ENCODE results near the gene IFT80. TPM values are rescaled to one million over a fixed set of nuclear protein-coding genes. Genes with fewer than 3 reads are reported as not detected.
A peak's percentile ranks its signal among the peaks of the same experiment; 100 is the strongest.

Gene IFT80
- total RNA-seq (2013; cell fraction: nucleolus; rRNA removed): 57.3 and 60.6 TPM in 2 replicates
- total RNA-seq (2014; rRNA removed) (14.1 and 16.2 TPM in 2 replicates), total RNA-seq (2014; rRNA removed; fragmentation: Illumina TruSeq; extraction: Trizol) (20.2 and 21.5 TPM in 2 replicates), total RNA-seq (2021) (11.1 and 13.7 TPM in 2 replicates), polyA plus RNA-seq (2011; rRNA removed) (16.2 and 29.3 TPM in 2 replicates), polyA plus RNA-seq (2014; fragmentation: Illumina TruSeq; extraction: Trizol) (18.4 and 27.6 TPM in 2 replicates), polyA plus RNA-seq (2014; fragmentation: Nextera tagmentation; extraction: Ambion mirVana) (1 to 10 TPM; 6.5 to 6.7 TPM), polyA plus RNA-seq (2014; rRNA removed) (14.4 and 15.4 TPM in 2 replicates), polyA plus RNA-seq (2016; fragmentation: Nextera tagmentation; extraction: Ambion mirVana) (10 to 100 TPM; 11.6 to 14.1 TPM), polyA minus RNA-seq (2011; rRNA and poly(A)+ RNA removed) (5.8 and 9.2 TPM in 2 replicates), Bru-seq, nascent RNA (percentile 65 among the genes with signal in this experiment), BruChase-seq, experiment 1, labeled RNA remaining after a 6-hour chase (percentile 88 among the genes with signal in this experiment), BruChase-seq, experiment 2, labeled RNA remaining after a 2-hour chase (percentile 89 among the genes with signal in this experiment)
- polyA plus RNA-seq (2011; ENCODE audit: low read depth): 7.5 TPM
- polyA plus RNA-seq (2011; cell fraction: cytosol; rRNA removed): 4.0 and 5.1 TPM in 2 replicates
- 17.6 and 21.9 TPM in 2 replicates for polyA plus RNA-seq (2011; cell fraction: nucleus; rRNA removed)
- 9.9 and 11.7 TPM in 2 replicates for polyA plus RNA-seq (2012)
- polyA minus RNA-seq (2011; cell fraction: cytosol; rRNA and poly(A)+ RNA removed): 4.3 and 6.5 TPM in 2 replicates
- polyA minus RNA-seq (2011; cell fraction: nucleus; rRNA and poly(A)+ RNA removed): 18.4 and 19.2 TPM in 2 replicates
- long read RNA-seq, experiment 1, partial matches to known transcripts: 1 of 5 reads
- long read RNA-seq, experiment 1, other reads (novel, unspliced or antisense): 3 of 5 reads
- long read RNA-seq, experiment 2, full-length matches to known transcripts: 17 of 40 reads
- long read RNA-seq, experiment 2, partial matches to known transcripts: 1 of 40 reads
- long read RNA-seq, experiment 2, other reads (novel, unspliced or antisense): 22 of 40 reads

- in situ Hi-C loops (cut with MboI): no loop called here
- RAD21 ChIA-PET (ENCODE audit: unreplicated experiment): interaction anchor here (0.8 to 1.3 kb wide), 3 partner anchors 10 to 50 kb away, joined by 3 to 5 read pairs (median 4); partner anchors contain the start of gene TRIM59
- H3K9ac ChIP-seq (ENCODE audit: control insufficient read depth, insufficient read depth, low read length): peak within 1 kb of the TSS; percentile 98
- H3K9me3 ChIP-seq (replicated peaks; ENCODE audit: control insufficient read depth, insufficient read depth, low read length): no peaks in the 10 kb centered on the region
- CTCF ChIA-PET: interaction anchor here (0.8 kb wide), 1 partner anchor 367 kb away, joined by 3 read pairs; no protein-coding TSS in a partner anchor
- H2AFZ ChIP-seq (ENCODE audit: control insufficient read depth, low read depth, low read length): peak within 1 kb of the TSS; percentile 94
- intact Hi-C loops (cut with micrococcal nuclease; ENCODE audit: unreplicated experiment): loop anchor here (5.0 kb wide), 1 partner anchor 387 kb away; no protein-coding TSS in a partner anchor
- POLR2A ChIA-PET: interaction anchor here (0.7 to 2.8 kb wide), 7 partner anchors 9 to 52 kb away, joined by 3 to 34 read pairs (median 5); partner anchors contain the start of gene TRIM59
- SMC1A ChIA-PET (ENCODE audit: uncharacterized antibody, unreplicated experiment): interaction anchor here (0.7 to 3.9 kb wide), 4 partner anchors 10 to 51 kb away, joined by 3 to 19 read pairs (median 6); partner anchors contain the start of gene TRIM59
- no peaks in the 10 kb centered on the region for H4K20me1 ChIP-seq (ENCODE audit: control insufficient read depth, insufficient read depth)
- H3K27ac ChIP-seq (ENCODE audit: control insufficient read depth, insufficient read depth): peak within 1 kb of the TSS; percentile 90
- peak within 1 kb of the TSS; percentile 78 for H3K4me2 ChIP-seq (ENCODE audit: control insufficient read depth, insufficient read depth)
- under 1% methylated on average over 63 of the region's 63 CpGs for WGBS (ENCODE audit: insufficient coverage, insufficient replicate concordance, low lambda C conversion rate, missing lambda C conversion rate)
- no peaks in the 10 kb centered on the region for H3K27me3 ChIP-seq (replicated peaks in 1 of 2; ENCODE audit: control insufficient read depth in 2 of 2, insufficient read depth in 2 of 2, low read length in 1 of 2)
- DNase-seq (ENCODE audit: low read depth, low spot score): peak; percentile 84
- peaks cover 70% of the 10 kb centered on the region for H3K79me2 ChIP-seq (ENCODE audit: control insufficient read depth, insufficient read depth, low read length)
- no peaks in the 10 kb centered on the region for H3K36me3 ChIP-seq (ENCODE audit: control insufficient read depth in 2 of 2, insufficient read depth in 2 of 2, low read length in 1 of 2)
- ATAC-seq: peak; percentile 87
- peak within 1 kb of the TSS; percentile 99 for H3K4me3 ChIP-seq
- no TSS peak for BruUV-seq (replicated peaks)
- no peaks in the 10 kb centered on the region for H3K4me1 ChIP-seq (ENCODE audit: control insufficient read depth, insufficient read depth, low read length)
- FAIRE-seq: peak; percentile 92
- TF ChIP-seq FOXM1 (IDR thresholded peaks at IDR 0.05; ENCODE audit: low read depth, low read length) (peak; percentile 81), SMC3 (IDR thresholded peaks at IDR 0.05; ENCODE audit: borderline replicate concordance, low read length) (no peak), NR2F1 (conservative IDR thresholded peaks at IDR 0.05) (no peak), KLF5 (IDR thresholded peaks at IDR 0.05; ENCODE audit: partially characterized antibody) (peak; percentile 57), NKRF (conservative IDR thresholded peaks at IDR 0.05) (peak; percentile 100), MTA3 (IDR thresholded peaks at IDR 0.05; ENCODE audit: borderline replicate concordance, low read length) (no peak), RUNX3 (IDR thresholded peaks at IDR 0.05; ENCODE audit: low read length) (peak; percentile 26)
- TF ChIP-seq, protein P1, sequence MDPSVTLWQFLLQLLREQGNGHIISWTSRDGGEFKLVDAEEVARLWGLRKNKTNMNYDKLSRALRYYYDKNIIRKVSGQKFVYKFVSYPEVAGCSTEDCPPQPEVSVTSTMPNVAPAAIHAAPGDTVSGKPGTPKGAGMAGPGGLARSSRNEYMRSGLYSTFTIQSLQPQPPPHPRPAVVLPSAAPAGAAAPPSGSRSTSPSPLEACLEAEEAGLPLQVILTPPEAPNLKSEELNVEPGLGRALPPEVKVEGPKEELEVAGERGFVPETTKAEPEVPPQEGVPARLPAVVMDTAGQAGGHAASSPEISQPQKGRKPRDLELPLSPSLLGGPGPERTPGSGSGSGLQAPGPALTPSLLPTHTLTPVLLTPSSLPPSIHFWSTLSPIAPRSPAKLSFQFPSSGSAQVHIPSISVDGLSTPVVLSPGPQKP (IDR thresholded peaks at IDR 0.05; ENCODE audit: low read depth, low read length): no peak
- TF ChIP-seq, protein P2, sequence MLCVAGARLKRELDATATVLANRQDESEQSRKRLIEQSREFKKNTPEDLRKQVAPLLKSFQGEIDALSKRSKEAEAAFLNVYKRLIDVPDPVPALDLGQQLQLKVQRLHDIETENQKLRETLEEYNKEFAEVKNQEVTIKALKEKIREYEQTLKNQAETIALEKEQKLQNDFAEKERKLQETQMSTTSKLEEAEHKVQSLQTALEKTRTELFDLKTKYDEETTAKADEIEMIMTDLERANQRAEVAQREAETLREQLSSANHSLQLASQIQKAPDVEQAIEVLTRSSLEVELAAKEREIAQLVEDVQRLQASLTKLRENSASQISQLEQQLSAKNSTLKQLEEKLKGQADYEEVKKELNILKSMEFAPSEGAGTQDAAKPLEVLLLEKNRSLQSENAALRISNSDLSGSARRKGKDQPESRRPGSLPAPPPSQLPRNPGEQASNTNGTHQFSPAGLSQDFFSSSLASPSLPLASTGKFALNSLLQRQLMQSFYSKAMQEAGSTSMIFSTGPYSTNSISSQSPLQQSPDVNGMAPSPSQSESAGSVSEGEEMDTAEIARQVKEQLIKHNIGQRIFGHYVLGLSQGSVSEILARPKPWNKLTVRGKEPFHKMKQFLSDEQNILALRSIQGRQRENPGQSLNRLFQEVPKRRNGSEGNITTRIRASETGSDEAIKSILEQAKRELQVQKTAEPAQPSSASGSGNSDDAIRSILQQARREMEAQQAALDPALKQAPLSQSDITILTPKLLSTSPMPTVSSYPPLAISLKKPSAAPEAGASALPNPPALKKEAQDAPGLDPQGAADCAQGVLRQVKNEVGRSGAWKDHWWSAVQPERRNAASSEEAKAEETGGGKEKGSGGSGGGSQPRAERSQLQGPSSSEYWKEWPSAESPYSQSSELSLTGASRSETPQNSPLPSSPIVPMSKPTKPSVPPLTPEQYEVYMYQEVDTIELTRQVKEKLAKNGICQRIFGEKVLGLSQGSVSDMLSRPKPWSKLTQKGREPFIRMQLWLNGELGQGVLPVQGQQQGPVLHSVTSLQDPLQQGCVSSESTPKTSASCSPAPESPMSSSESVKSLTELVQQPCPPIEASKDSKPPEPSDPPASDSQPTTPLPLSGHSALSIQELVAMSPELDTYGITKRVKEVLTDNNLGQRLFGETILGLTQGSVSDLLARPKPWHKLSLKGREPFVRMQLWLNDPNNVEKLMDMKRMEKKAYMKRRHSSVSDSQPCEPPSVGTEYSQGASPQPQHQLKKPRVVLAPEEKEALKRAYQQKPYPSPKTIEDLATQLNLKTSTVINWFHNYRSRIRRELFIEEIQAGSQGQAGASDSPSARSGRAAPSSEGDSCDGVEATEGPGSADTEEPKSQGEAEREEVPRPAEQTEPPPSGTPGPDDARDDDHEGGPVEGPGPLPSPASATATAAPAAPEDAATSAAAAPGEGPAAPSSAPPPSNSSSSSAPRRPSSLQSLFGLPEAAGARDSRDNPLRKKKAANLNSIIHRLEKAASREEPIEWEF (IDR thresholded peaks at IDR 0.05; ENCODE audit: insufficient replicate concordance, low read depth, low read length): no peak
Measured at GRCh38 chr3:160399125-160400029, at the start of gene IFT80, which contains the start of gene SMC4. Gene IFT80 (minus strand): TSS chr3:160399225. CDS start chr3:160384600, 14,625 bp downstream. Gene SMC4 (plus strand): TSS chr3:160399650. CDS start chr3:160400827, 1,177 bp downstream.

Data from GM12878 (cell line).